ENCODE measurements around the gene NAA60.

NAA60 gene

GRCh38 chr16:3443108-3444031, at the start of gene NAA60, which contains the start of gene ZNF597:
NAA60 (plus strand) TSS chr16:3443680; CDS start chr16:3476228, 32,548 bp downstream.
ZNF597 (minus strand) TSS chr16:3443504; CDS start chr16:3443153, 351 bp downstream.
- DNase-seq, result peak; percentile 72

- no peak for DNase-seq
These were observed 43.1 kb upstream of the NAA60 start for GRCh38 chr16:3400446-3400778.

- DNase-seq, result peak; percentile 97
These were observed 42.4 kb upstream of the NAA60 start, which contains the start of the genes ZNF174 and ZSCAN32 for GRCh38 chr16:3400779-3401688. ZNF174 (plus strand) TSS chr16:3401215; CDS start chr16:3402005, 790 bp downstream. ZSCAN32 (minus strand) TSS chr16:3401004; CDS start chr16:3397557, 3,447 bp downstream.

- DNase-seq, result no peak
These were observed 41.6 kb upstream of the NAA60 start for GRCh38 chr16:3401719-3402397.

- DNase-seq, result no peak
These were observed 34.8 kb upstream of the NAA60 start for GRCh38 chr16:3408561-3409197.

- no peak for DNase-seq
These were observed 29.6 kb upstream of the NAA60 start for GRCh38 chr16:3413730-3414379.

- DNase-seq, result peak; percentile 65
These were observed 11.7 kb upstream of the NAA60 start for GRCh38 chr16:3431779-3432219.

- no peak for DNase-seq
These were observed 9.1 kb upstream of the NAA60 start for GRCh38 chr16:3434373-3434772.

GRCh38 chr16:3439637-3440036, 3.8 kb upstream of the NAA60 start:
- no peak for DNase-seq

- DNase-seq, result peak; percentile 22
These were observed 530 bp downstream of the NAA60 start for GRCh38 chr16:3444032-3444388.

- DNase-seq, result no peak
These were observed 10.6 kb downstream of the NAA60 start for GRCh38 chr16:3454093-3454492.

GRCh38 chr16:3454631-3455147, 11.2 kb downstream of the NAA60 start:
- no peak for DNase-seq

GRCh38 chr16:3457434-3458252, 14.2 kb downstream of the NAA60 start:
- peak; percentile 92 for DNase-seq

GRCh38 chr16:3458278-3458851, 14.9 kb downstream of the NAA60 start:
- peak; percentile 14 for DNase-seq

- DNase-seq, result no peak
These were observed 15.4 kb downstream of the NAA60 start for GRCh38 chr16:3458852-3459361.

- no peak for DNase-seq
These were observed 16.1 kb downstream of the NAA60 start for GRCh38 chr16:3459401-3460090.

GRCh38 chr16:3460121-3460520, 16.6 kb downstream of the NAA60 start:
- no peak for DNase-seq

- no peak for DNase-seq
These were observed 17.1 kb downstream of the NAA60 start for GRCh38 chr16:3460585-3460984.

GRCh38 chr16:3461151-3461550, 17.7 kb downstream of the NAA60 start:
- peak; percentile 36 for DNase-seq

Data from stimulated activated CD4-positive, alpha-beta T cell treated with anti-CD3 and anti-CD28 coated beads, Interleukin-4, amount 100 ng/mL, for 1 hour (primary cell).